CD14-positive monocyte (primary cell): Measurements from ENCODE around the gene TDRD9. TPM values are rescaled to one million over a fixed set of nuclear protein-coding genes. Genes with fewer than 3 reads are reported as not detected.
A peak's percentile ranks its signal among the peaks of the same experiment; 100 is the strongest.

Experiments used
- DNase-seq, 3 donors: peaks; one replicate each; pipeline ENCODE4 v3.0.0-alpha.2; 2011 to 2022
- H2AFZ ChIP-seq: 2 replicates; pipeline ENCODE4 v1.6.0; 2012; ENCODE audit warnings: mild to moderate bottlenecking, low read depth, low read length, inconsistent platforms; ENCODE audit not compliant: insufficient read depth, poor library complexity, severe bottlenecking
- H3K27ac ChIP-seq, 2 donors: 1 replicate in 1 of 2; 2 replicates in 1 of 2; pipeline ENCODE4 v1.5.1; 2012 to 2013; ENCODE audit warnings: low read length in 2 of 2, control low read depth in 1 of 2, inconsistent platforms in 1 of 2, low read depth in 1 of 2, mild to moderate bottlenecking in 1 of 2
- H3K27me3 ChIP-seq, 2 donors: one replicate each; pipeline versions ENCODE4 v1.6.0 to v1.6.1; 2011 to 2013; ENCODE audit warnings: low read length in 2 of 2; ENCODE audit not compliant: control insufficient read depth in 2 of 2, insufficient read depth in 2 of 2
- H3K36me3 ChIP-seq, 2 donors: replicated peaks in 1 of 2; 1 replicate in 1 of 2; 2 replicates in 1 of 2; pipeline versions ENCODE4 v1.5.1 to v1.6.1; 2012 to 2013; ENCODE audit warnings: low read length in 2 of 2, control low read depth in 1 of 2, inconsistent platforms in 1 of 2, mild to moderate bottlenecking in 1 of 2; ENCODE audit not compliant: insufficient read depth in 2 of 2, control insufficient read depth in 1 of 2
- H3K4me1 ChIP-seq, 2 donors: 1 replicate in 1 of 2; 2 replicates in 1 of 2; pipeline versions ENCODE4 v1.5.1 to v1.6.1; 2012 to 2013; ENCODE audit warnings: low read length in 2 of 2, control low read depth in 1 of 2, inconsistent platforms in 1 of 2, mild to moderate bottlenecking in 1 of 2, moderate library complexity in 1 of 2; ENCODE audit not compliant: insufficient read depth in 2 of 2, control insufficient read depth in 1 of 2
- H3K4me2 ChIP-seq: replicated peaks from 2 replicates; pipeline ENCODE3; 2012; ENCODE audit warnings: low read length, moderate library complexity, mild to moderate bottlenecking; ENCODE audit not compliant: poor library complexity, severe bottlenecking; ENCODE audit errors: extremely low read depth
- H3K4me3 ChIP-seq, 3 experiments: fragments of 200-600 bp in 1 of 3; sonication (generic) in 1 of 3; replicated peaks in 1 of 3; 1 replicate in 2 of 3; 2 replicates in 1 of 3; pipeline ENCODE4 v1.5.1; 2011 to 2013; ENCODE audit warnings: low read length in 3 of 3, mild to moderate bottlenecking in 3 of 3, control low read depth in 2 of 3, low read depth in 2 of 3, inconsistent platforms in 1 of 3, moderate library complexity in 1 of 3
- H3K79me2 ChIP-seq: 2 replicates; pipeline ENCODE4 v1.6.0; 2012; ENCODE audit warnings: mild to moderate bottlenecking, control low read depth, inconsistent platforms, low read length, moderate library complexity; ENCODE audit not compliant: insufficient read depth
- H3K9ac ChIP-seq: 2 replicates; pipeline ENCODE4 v1.6.0; 2017; ENCODE audit warnings: low read length, mild to moderate bottlenecking; ENCODE audit not compliant: insufficient read depth, poor library complexity, severe bottlenecking
- H3K9me3 ChIP-seq, 2 donors: replicated peaks in 1 of 2; 1 replicate in 1 of 2; 2 replicates in 1 of 2; pipeline versions ENCODE4 v1.5.1 to v1.6.1; 2012 to 2013; ENCODE audit warnings: low read length in 2 of 2, control low read depth in 1 of 2; ENCODE audit not compliant: control insufficient read depth in 1 of 2, insufficient read depth in 1 of 2
- H4K20me1 ChIP-seq: 2 replicates; pipeline ENCODE4 v1.6.0; 2012; ENCODE audit warnings: mild to moderate bottlenecking, low read length, control low read depth, moderate library complexity; ENCODE audit not compliant: insufficient read depth
- H3K27ac Mint-ChIP-seq, 7 donors: one replicate each; pipeline ENCODE4 v1.8.0; 2020; ENCODE audit warnings: mild to moderate bottlenecking in 7 of 7, mixed read lengths in 7 of 7, moderate library complexity in 6 of 7, inconsistent platforms in 2 of 7
- H3K27me3 Mint-ChIP-seq, 3 donors: one replicate each; pipeline ENCODE4 v1.8.0; 2021 to 2022; ENCODE audit warnings: low read depth in 3 of 3, mild to moderate bottlenecking in 3 of 3, mixed read lengths in 3 of 3, moderate library complexity in 3 of 3, inconsistent platforms in 1 of 3
- H3K36me3 Mint-ChIP-seq, 2 donors: one replicate each; pipeline ENCODE4 v1.8.0; 2020; ENCODE audit warnings: mixed read lengths in 2 of 2, inconsistent platforms in 1 of 2, mild to moderate bottlenecking in 1 of 2
- H3K4me1 Mint-ChIP-seq: one replicate; pipeline ENCODE4 v1.8.0; 2020; ENCODE audit warnings: mild to moderate bottlenecking, mixed read lengths
- H3K4me3 Mint-ChIP-seq, 2 donors: one replicate each; pipeline ENCODE4 v1.8.0; 2020; ENCODE audit warnings: mild to moderate bottlenecking in 2 of 2, mixed read lengths in 2 of 2, moderate library complexity in 1 of 2
- H3K9me3 Mint-ChIP-seq, 7 donors: one replicate each; pipeline ENCODE4 v1.8.0; 2020 to 2022; ENCODE audit warnings: mixed read lengths in 7 of 7, mild to moderate bottlenecking in 6 of 7, moderate library complexity in 6 of 7, inconsistent platforms in 2 of 7
- WGBS: methylation state at CpG from one replicate; pipeline ENCODE4 v1.1.5; 2013; ENCODE audit warnings: missing lambda C conversion rate; ENCODE audit not compliant: insufficient coverage; 5-methylcytosine and 5-hydroxymethylcytosine counted together
- intact Hi-C, 2 donors: fragments of 100-400 bp; cut with micrococcal nuclease; formaldehyde crosslinking; loops; one replicate each; pipeline versions ENCODE4 v1.15.0 to v1.15.1; 2023
- polyA plus RNA-seq, 3 donors: library from polyadenylated mRNA; depleted of rRNA in 1 of 3; unstranded in 2 of 3; stranded (reverse) in 1 of 3; fragments of 300-500 nt in 2 of 3; fragments of >200 nt in 1 of 3; fragmentation: Illumina TruSeq in 2 of 3; gene quantifications; 1 replicate in 2 of 3; 2 replicates in 1 of 3; pipeline ENCODE4 v1.2.3, GENCODE V29; 2012 to 2021
- TF ChIP-seq, protein P1 (sequence below): fragments of 200-600 bp; IDR thresholded peaks from one replicate; pipeline ENCODE4 v1.8.0; 2022; ENCODE audit warnings: antibody characterized with exemption, mild to moderate bottlenecking

TDRD9 gene
- polyA plus RNA-seq, 3 donors, result 7.6 to 12.1 (median 11.8) TPM

DNA sequence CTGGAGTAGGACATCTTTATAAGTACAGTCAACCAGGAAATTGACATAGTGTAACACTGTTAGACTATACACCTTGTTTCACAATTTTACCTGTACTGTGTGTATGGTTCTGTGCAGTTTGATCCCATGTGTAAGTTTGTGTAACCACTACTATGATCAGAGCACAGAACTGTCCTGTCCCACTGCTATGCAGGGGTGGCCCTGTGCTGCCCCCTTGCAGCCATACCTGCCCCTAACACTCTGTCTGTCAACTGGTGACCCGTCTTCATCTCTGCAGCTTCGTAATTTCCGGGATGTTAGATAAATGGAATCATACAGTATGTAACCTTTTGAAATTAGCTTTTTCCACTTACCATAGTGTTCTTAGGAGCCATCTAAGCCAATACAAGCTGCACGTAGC lies 72.7 kb downstream of the TDRD9 start:
- Histone ChIP-seq H2AFZ (no peak overlapping the region), H3K9ac (no peak overlapping the region), H3K4me1 (no peaks in the 10 kb centered on the region), H4K20me1 (no peaks in the 10 kb centered on the region), H3K79me2 (no peaks in the 10 kb centered on the region), H3K27ac (no peak overlapping the region), H3K9me3 (no peaks in the 10 kb centered on the region), H3K27me3 (no peaks in the 10 kb centered on the region), H3K36me3 (peaks cover 10 to 30% of the 10 kb centered on the region in 2 donors), H3K4me2 (no peak overlapping the region), H3K4me3 (no peak overlapping the region)
- TF ChIP-seq, protein P1, sequence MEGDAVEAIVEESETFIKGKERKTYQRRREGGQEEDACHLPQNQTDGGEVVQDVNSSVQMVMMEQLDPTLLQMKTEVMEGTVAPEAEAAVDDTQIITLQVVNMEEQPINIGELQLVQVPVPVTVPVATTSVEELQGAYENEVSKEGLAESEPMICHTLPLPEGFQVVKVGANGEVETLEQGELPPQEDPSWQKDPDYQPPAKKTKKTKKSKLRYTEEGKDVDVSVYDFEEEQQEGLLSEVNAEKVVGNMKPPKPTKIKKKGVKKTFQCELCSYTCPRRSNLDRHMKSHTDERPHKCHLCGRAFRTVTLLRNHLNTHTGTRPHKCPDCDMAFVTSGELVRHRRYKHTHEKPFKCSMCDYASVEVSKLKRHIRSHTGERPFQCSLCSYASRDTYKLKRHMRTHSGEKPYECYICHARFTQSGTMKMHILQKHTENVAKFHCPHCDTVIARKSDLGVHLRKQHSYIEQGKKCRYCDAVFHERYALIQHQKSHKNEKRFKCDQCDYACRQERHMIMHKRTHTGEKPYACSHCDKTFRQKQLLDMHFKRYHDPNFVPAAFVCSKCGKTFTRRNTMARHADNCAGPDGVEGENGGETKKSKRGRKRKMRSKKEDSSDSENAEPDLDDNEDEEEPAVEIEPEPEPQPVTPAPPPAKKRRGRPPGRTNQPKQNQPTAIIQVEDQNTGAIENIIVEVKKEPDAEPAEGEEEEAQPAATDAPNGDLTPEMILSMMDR, result peak; percentile 28
- peaks cover 0 to 3% (median 0%) of the 10 kb centered on the region in 3 donors for H3K27me3 Mint-ChIP-seq
- intact Hi-C loops, result no loop called here
- H3K9me3 Mint-ChIP-seq, result no peaks in the 10 kb centered on the region
- no peak overlapping the region for H3K4me3 Mint-ChIP-seq
- no CpG with 5 or more reads among the region's 4 CpGs for WGBS
- H3K4me1 Mint-ChIP-seq, result no peaks in the 10 kb centered on the region
- no peak overlapping the region for H3K27ac Mint-ChIP-seq
- no peak for DNase-seq
- peaks cover 24 to 38% of the 10 kb centered on the region in 2 donors for H3K36me3 Mint-ChIP-seq

DNA sequence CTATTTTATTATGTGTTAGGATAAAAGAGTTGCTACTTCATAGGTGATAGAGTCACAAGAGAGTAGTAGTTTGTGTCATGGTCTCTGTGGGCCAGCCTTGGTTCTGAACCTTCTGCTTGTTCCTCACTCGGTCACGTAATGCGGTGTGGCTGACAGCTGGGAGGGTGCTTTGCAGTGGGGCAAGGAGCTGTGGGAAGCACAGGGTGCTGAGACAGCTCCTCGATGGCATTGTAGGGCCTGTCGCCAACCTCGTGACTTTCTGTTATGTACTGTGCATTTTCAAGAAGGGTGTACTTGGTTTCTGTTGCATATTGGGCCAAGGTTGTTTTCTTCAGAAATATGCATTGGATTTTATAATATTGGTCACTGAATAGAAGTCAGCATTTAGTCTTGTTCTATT lies 75.4 kb downstream of the TDRD9 start:
- no peak overlapping the region for H3K27ac ChIP-seq
- no peak overlapping the region for H3K4me2 ChIP-seq
- Mint-ChIP-seq H3K9me3 (no peaks in the 10 kb centered on the region), H3K27me3 (peaks cover 0 to 3% (median 0%) of the 10 kb centered on the region in 3 donors), H3K27ac (no peak overlapping the region), H3K4me1 (no peaks in the 10 kb centered on the region), H3K4me3 (no peak overlapping the region), H3K36me3 (peaks cover 36 to 58% of the 10 kb centered on the region in 2 donors)
- H3K36me3 ChIP-seq, result peaks cover 15 to 38% of the 10 kb centered on the region in 2 donors
- no peak overlapping the region for H2AFZ ChIP-seq
- H3K4me3 ChIP-seq, result no peak overlapping the region
- no peaks in the 10 kb centered on the region for H4K20me1 ChIP-seq
- no peaks in the 10 kb centered on the region for H3K9me3 ChIP-seq
- H3K4me1 ChIP-seq, result no peaks in the 10 kb centered on the region
- WGBS, result 87% methylated on average over 6 of the region's 6 CpGs
- H3K79me2 ChIP-seq, result no peaks in the 10 kb centered on the region
- TF ChIP-seq, protein P1, result no peak
- intact Hi-C loops, result no loop called here
- no peak overlapping the region for H3K9ac ChIP-seq
- H3K27me3 ChIP-seq, result no peaks in the 10 kb centered on the region
- DNase-seq, result no peak
